T-helper 17 cell (primary cell): Measurements from ENCODE around the gene ANKUB1. TPM values are rescaled to one million over a fixed set of nuclear protein-coding genes. Genes with fewer than 3 reads are reported as not detected.

Source experiments
- ATAC-seq: fragments of 150-1000 bp; cut with Tn5 transposase; 2 replicates; pipeline ENCODE4 v1.10.0; 2021; ENCODE audit warnings: mild to moderate bottlenecking, moderate library complexity
- DNase-seq, 3 donors: peaks; one replicate each; pipeline versions ENCODE4 v3.0.0 to v3.0.0-alpha.2; 2020 to 2021
- H3K9me3 ChIP-seq: one replicate; pipeline ENCODE4 v1.7.0; 2013; ENCODE audit warnings: low read length, mild to moderate bottlenecking; ENCODE audit not compliant: control insufficient read depth, poor library complexity, severe bottlenecking
- H3K27ac Mint-ChIP-seq: one replicate; pipeline ENCODE4 v1.8.0; 2022; ENCODE audit warnings: mild to moderate bottlenecking, moderate library complexity, mixed read lengths
- H3K27me3 Mint-ChIP-seq: one replicate; pipeline ENCODE4 v1.8.0; 2022; ENCODE audit warnings: mixed read lengths
- H3K36me3 Mint-ChIP-seq: one replicate; pipeline ENCODE4 v1.8.0; 2022; ENCODE audit warnings: low read depth, mixed read lengths
- H3K4me1 Mint-ChIP-seq: one replicate; pipeline ENCODE4 v1.8.0; 2022; ENCODE audit warnings: mild to moderate bottlenecking, mixed read lengths
- H3K4me3 Mint-ChIP-seq: one replicate; pipeline ENCODE4 v1.8.0; 2022; ENCODE audit warnings: mild to moderate bottlenecking, moderate library complexity, mixed read lengths
- total RNA-seq, 4 donors: library from RNA in 2 of 4; stranded (reverse) in 2 of 4; gene quantifications; one replicate each; pipeline ENCODE4 v1.2.3 and lab custom pipeline; 2022 to 2026

ANKUB1 gene
- total RNA-seq, 2 donors from 2014 or later = not detected

- no peak overlapping the region for H3K4me3 Mint-ChIP-seq
Measured at GRCh38 chr3:149768704-149769103, 23.6 kb downstream of the ANKUB1 start.

GRCh38 chr3:149767720-149768119, 24.6 kb downstream of the ANKUB1 start:
- H3K9me3 ChIP-seq = no peaks in the 10 kb centered on the region
- Mint-ChIP-seq H3K36me3 (peaks cover 6% of the 10 kb centered on the region), H3K27me3 (peaks cover 47% of the 10 kb centered on the region), H3K4me1 (no peaks in the 10 kb centered on the region), H3K4me3 (no peak overlapping the region), H3K27ac (no peak overlapping the region)
- DNase-seq = no peak
- no peak for ATAC-seq

More at GRCh38 chr3:149768704-149769103, 23.6 kb downstream of the ANKUB1 start:
- no peaks in the 10 kb centered on the region for H3K9me3 ChIP-seq
- DNase-seq (no peak), ATAC-seq (no peak)
- Mint-ChIP-seq H3K36me3 (peaks cover 9% of the 10 kb centered on the region), H3K27me3 (peaks cover 47% of the 10 kb centered on the region), H3K27ac (no peak overlapping the region), H3K4me1 (no peaks in the 10 kb centered on the region)

- no peak for DNase-seq
- peaks cover 34% of the 10 kb centered on the region for H3K27me3 Mint-ChIP-seq
- no peak overlapping the region for H3K4me3 Mint-ChIP-seq
- H3K36me3 Mint-ChIP-seq = peaks cover 3% of the 10 kb centered on the region
- no peak for ATAC-seq
- H3K4me1 Mint-ChIP-seq = no peaks in the 10 kb centered on the region
- H3K9me3 ChIP-seq = no peaks in the 10 kb centered on the region
- H3K27ac Mint-ChIP-seq = no peak overlapping the region
Measured at GRCh38 chr3:149765762-149766334, 26.5 kb downstream of the ANKUB1 start.

GRCh38 chr3:149764302-149764701, 28.1 kb downstream of the ANKUB1 start:
- no peaks in the 10 kb centered on the region for H3K9me3 ChIP-seq
- H3K27me3 Mint-ChIP-seq = peaks cover 37% of the 10 kb centered on the region
- ATAC-seq (no peak), DNase-seq (no peak)
- H3K27ac Mint-ChIP-seq = no peak overlapping the region
- peaks cover 3% of the 10 kb centered on the region for H3K36me3 Mint-ChIP-seq
- no peak overlapping the region for H3K4me3 Mint-ChIP-seq
- no peaks in the 10 kb centered on the region for H3K4me1 Mint-ChIP-seq

GRCh38 chr3:149763565-149764195, 28.7 kb downstream of the ANKUB1 start:
- no peak for ATAC-seq
- Mint-ChIP-seq H3K4me1 (no peaks in the 10 kb centered on the region), H3K27me3 (peaks cover 33% of the 10 kb centered on the region), H3K4me3 (no peak overlapping the region), H3K27ac (no peak overlapping the region), H3K36me3 (peaks cover 3% of the 10 kb centered on the region)
- H3K9me3 ChIP-seq = no peaks in the 10 kb centered on the region
- DNase-seq = no peak

GRCh38 chr3:149753717-149754116, 38.6 kb downstream of the ANKUB1 start:
- no peak for DNase-seq
- no peaks in the 10 kb centered on the region for H3K9me3 ChIP-seq
- Mint-ChIP-seq H3K27me3 (peaks cover 6% of the 10 kb centered on the region), H3K27ac (peak overlapping the region; percentile 96), H3K36me3 (peaks cover 2% of the 10 kb centered on the region), H3K4me3 (peak overlapping the region; percentile 66), H3K4me1 (peaks cover 19% of the 10 kb centered on the region)
- no peak for ATAC-seq

- Mint-ChIP-seq H3K27ac (peak overlapping the region; percentile 96), H3K36me3 (peaks cover 5% of the 10 kb centered on the region), H3K4me3 (peak overlapping the region; percentile 96), H3K4me1 (peaks cover 22% of the 10 kb centered on the region), H3K27me3 (peaks cover under 1% of the 10 kb centered on the region)
- no peak for DNase-seq
- no peaks in the 10 kb centered on the region for H3K9me3 ChIP-seq
- no peak for ATAC-seq
Measured at GRCh38 chr3:149752788-149753136, 39.6 kb downstream of the ANKUB1 start.

DNA sequence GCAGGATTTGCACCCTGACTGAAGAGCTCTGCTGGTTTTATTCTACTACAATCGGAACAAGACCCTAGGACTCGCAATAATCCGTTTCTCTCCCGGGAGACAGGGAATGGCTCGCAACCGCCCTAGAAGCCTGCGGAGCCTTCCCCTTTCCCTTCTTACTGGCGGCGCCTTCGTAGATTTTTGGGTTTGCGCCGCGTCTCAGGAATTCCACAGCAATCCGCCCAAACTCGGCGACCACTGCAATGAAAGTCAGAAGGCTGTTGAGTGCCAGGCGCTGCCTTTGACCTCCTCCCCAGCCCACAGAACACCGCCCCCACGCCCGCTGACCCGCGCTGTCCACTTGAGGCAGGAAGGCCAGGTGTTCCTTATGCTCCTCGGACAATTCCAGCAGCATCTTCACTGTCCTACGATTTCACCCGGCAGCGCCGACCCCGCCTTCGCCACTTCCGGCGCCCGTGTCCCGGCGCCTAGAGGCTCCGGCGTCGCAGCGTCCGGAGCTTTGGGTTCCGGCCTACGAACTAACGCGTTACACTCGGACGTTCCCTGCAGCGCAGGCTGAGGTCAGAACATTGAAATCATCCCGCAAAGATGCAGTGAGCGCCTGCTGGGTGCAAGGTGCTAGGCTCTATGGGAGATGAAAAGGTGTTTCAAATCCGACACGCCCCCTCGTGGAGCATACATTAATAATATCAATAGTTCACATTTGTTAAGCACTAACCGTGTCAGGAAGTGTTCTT, 40.1 kb downstream of the ANKUB1 start, which contains the start of gene COMMD2:
TSS of gene COMMD2 (minus strand) at position 439 of the 737 bp plus-strand sequence. CDS start at position 394, 45 bp downstream.
- no peaks in the 10 kb centered on the region for H3K9me3 ChIP-seq
- Mint-ChIP-seq H3K27me3 (no peaks in the 10 kb centered on the region), H3K36me3 (peaks cover 8% of the 10 kb centered on the region), H3K4me3 (peak within 1 kb of the TSS; percentile 96), H3K4me1 (peaks cover 24% of the 10 kb centered on the region), H3K27ac (peak within 1 kb of the TSS; percentile 96)
- ATAC-seq (peak; percentile 91), DNase-seq (peak; percentile 50 to 51 (median 50))

DNA sequence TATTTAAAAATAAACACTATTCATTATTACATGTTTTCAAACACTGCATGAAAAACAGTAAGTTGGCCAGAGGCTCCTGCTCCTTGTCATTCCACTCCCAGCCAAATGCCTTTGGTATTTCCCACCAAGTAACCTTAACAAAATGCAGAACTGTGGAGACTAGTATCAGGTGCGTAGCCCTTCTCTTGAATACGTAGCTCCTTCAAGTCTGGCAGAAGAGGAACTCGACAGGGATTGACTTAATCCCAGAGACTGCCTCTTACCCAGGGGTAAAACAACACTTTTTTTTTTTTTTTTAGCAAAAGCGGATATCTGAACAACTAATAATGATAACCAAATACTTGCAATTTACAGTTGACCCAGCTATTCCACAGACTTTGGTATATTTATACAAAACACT, 40.8 kb downstream of the ANKUB1 start:
- peaks cover 24% of the 10 kb centered on the region for H3K4me1 Mint-ChIP-seq
- DNase-seq = no peak
- ATAC-seq = no peak
- H3K27me3 Mint-ChIP-seq = no peaks in the 10 kb centered on the region
- peak overlapping the region; percentile 96 for H3K27ac Mint-ChIP-seq
- H3K36me3 Mint-ChIP-seq = peaks cover 11% of the 10 kb centered on the region
- no peaks in the 10 kb centered on the region for H3K9me3 ChIP-seq
- H3K4me3 Mint-ChIP-seq = peak overlapping the region; percentile 96

DNA sequence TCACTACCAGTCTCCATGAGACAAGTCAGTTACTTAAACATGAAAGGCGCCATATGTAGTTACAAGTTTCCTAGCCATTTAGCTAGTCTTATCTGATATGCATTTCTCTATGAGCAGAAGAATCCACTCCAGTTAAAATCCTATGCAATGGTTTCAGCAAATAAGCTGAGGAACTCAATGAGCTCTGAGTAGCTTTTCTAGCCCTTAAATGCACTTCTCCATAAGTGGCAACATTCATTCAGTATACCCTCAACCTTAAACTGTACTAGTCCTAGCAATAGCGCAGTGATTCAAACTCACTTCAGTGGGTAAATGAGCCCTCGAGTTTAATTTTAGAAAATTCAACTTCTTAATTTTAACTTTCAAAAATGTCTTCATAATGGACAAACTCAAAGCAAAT, 47.7 kb downstream of the ANKUB1 start:
- no peak for ATAC-seq
- peaks cover 15% of the 10 kb centered on the region for H3K36me3 Mint-ChIP-seq
- H3K4me3 Mint-ChIP-seq = no peak overlapping the region
- H3K27ac Mint-ChIP-seq = no peak overlapping the region
- peaks cover 16% of the 10 kb centered on the region for H3K4me1 Mint-ChIP-seq
- H3K27me3 Mint-ChIP-seq = no peaks in the 10 kb centered on the region
- no peak for DNase-seq
- no peaks in the 10 kb centered on the region for H3K9me3 ChIP-seq

- no peaks in the 10 kb centered on the region for H3K9me3 ChIP-seq
- Mint-ChIP-seq H3K4me3 (no peak overlapping the region), H3K36me3 (peaks cover 15% of the 10 kb centered on the region), H3K27ac (no peak overlapping the region), H3K27me3 (no peaks in the 10 kb centered on the region), H3K4me1 (peaks cover 11% of the 10 kb centered on the region)
- ATAC-seq (no peak), DNase-seq (no peak)
Measured at GRCh38 chr3:149744151-149744550, 48.2 kb downstream of the ANKUB1 start.

DNA sequence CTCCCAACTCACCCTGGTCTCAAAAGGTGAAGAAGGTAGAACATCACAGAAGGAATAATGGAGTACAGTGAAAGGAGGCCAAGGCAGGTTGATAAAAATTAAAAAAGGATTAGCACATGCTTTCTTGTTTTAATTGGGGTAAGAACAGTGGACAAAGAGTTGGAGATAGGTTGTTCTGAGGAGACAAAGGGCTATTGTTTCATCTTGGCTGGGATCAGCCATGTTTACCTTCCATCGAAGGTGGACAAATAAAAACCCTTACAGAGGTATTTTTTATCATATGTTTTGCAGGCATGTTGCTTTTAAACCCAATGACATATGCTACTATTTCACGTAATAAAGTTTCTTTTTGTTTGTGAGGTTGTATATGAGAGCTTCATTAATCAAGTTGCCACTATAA, 53.0 kb downstream of the ANKUB1 start:
- Mint-ChIP-seq H3K4me3 (peak overlapping the region; percentile 2), H3K27me3 (no peaks in the 10 kb centered on the region), H3K27ac (no peak overlapping the region), H3K36me3 (peaks cover 7% of the 10 kb centered on the region), H3K4me1 (peaks cover 2% of the 10 kb centered on the region)
- DNase-seq (no peak), ATAC-seq (no peak)
- H3K9me3 ChIP-seq = no peaks in the 10 kb centered on the region

GRCh38 chr3:149738876-149739275, 53.5 kb downstream of the ANKUB1 start:
- Mint-ChIP-seq H3K27me3 (no peaks in the 10 kb centered on the region), H3K4me1 (peaks cover 2% of the 10 kb centered on the region), H3K27ac (no peak overlapping the region), H3K36me3 (peaks cover 7% of the 10 kb centered on the region), H3K4me3 (peak overlapping the region; percentile 2)
- H3K9me3 ChIP-seq = no peaks in the 10 kb centered on the region
- DNase-seq = no peak
- ATAC-seq = no peak

GRCh38 chr3:149736953-149737205, 55.5 kb downstream of the ANKUB1 start:
- H3K4me1 Mint-ChIP-seq = peaks cover 2% of the 10 kb centered on the region
- DNase-seq (no peak), ATAC-seq (no peak)
- H3K4me3 Mint-ChIP-seq = no peak overlapping the region
- no peaks in the 10 kb centered on the region for H3K9me3 ChIP-seq
- H3K27ac Mint-ChIP-seq = no peak overlapping the region
- H3K27me3 Mint-ChIP-seq = no peaks in the 10 kb centered on the region
- H3K36me3 Mint-ChIP-seq = peaks cover 7% of the 10 kb centered on the region
